HepG2 (cell line): ENCODE measurements around the gene C12orf56. TPM values are rescaled to one million over a fixed set of nuclear protein-coding genes. Genes with fewer than 3 reads are reported as not detected.

Source experiments
- CERS6 ChIP-seq: sonication (generic); formaldehyde crosslinking; IDR thresholded peaks from 2 replicates; pipeline ENCODE4 v1.5.0; 2020; ENCODE audit warnings: missing genetic modification reagents
- GMEB2 ChIP-seq: IDR thresholded peaks from 2 replicates; pipeline ENCODE4 v1.6.1; 2016; ENCODE audit warnings: missing biosample characterization, missing genetic modification reagents, low read depth
- RARG ChIP-seq: sonication (generic); formaldehyde crosslinking; IDR thresholded peaks from 2 replicates; pipeline ENCODE4 v1.4.0; 2020; ENCODE audit warnings: low read depth, mild to moderate bottlenecking, missing genetic modification reagents
- SMARCC2 ChIP-seq: fragments of 450-650 bp; IDR thresholded peaks from 2 replicates; pipeline ENCODE4 v1.6.1; 2017; ENCODE audit warnings: antibody characterized with exemption, mild to moderate bottlenecking
- TFAP4 ChIP-seq: sonication (generic); IDR thresholded peaks from 2 replicates; pipeline ENCODE4 v1.6.1; 2016; ENCODE audit warnings: low read depth, borderline replicate concordance
- TFDP1 ChIP-seq: IDR thresholded peaks from 2 replicates; pipeline ENCODE4 v1.6.1; 2016; ENCODE audit warnings: missing compliant biosample characterization, missing genetic modification reagents, borderline replicate concordance
- ZBTB1 ChIP-seq: sonication (generic); formaldehyde crosslinking; IDR thresholded peaks from 2 replicates; pipeline ENCODE4 v1.4.0; 2020; ENCODE audit warnings: missing genetic modification reagents, borderline replicate concordance
- ZBTB40 ChIP-seq, 2 experiments: fragments of 450-650 bp in 1 of 2; sonication (generic) in 1 of 2; formaldehyde crosslinking in 1 of 2; IDR thresholded peaks; 2 replicates each; pipeline versions ENCODE4 v1.6.1 to v1.8.0; 2016 to 2022; ENCODE audit warnings: antibody characterized with exemption in 1 of 2, mild to moderate bottlenecking in 1 of 2, missing genetic modification reagents in 1 of 2
- ZNF709 ChIP-seq: sonication (generic); formaldehyde crosslinking; IDR thresholded peaks from 2 replicates; pipeline ENCODE4 v1.5.0; 2020; ENCODE audit warnings: mild to moderate bottlenecking, missing genetic modification reagents
- polyA plus RNA-seq, 8 experiments: library from polyadenylated mRNA; depleted of rRNA in 3 of 8; stranded (reverse) in 7 of 8; unstranded in 1 of 8; fragments of >200 nt; fragmentation: Illumina TruSeq in 4 of 8; extraction: Trizol in 4 of 8; gene quantifications; 2 replicates each; pipeline versions ENCODE4 v1.2.1 to v1.2.3, GENCODE V29; 2011 to 2016; ENCODE audit warnings: low read depth in 4 of 8, missing spikeins in 1 of 8, mixed read lengths in 1 of 8; ENCODE audit not compliant: insufficient read depth in 1 of 8
- total RNA-seq, 5 experiments: library from RNA; depleted of rRNA; stranded (reverse); fragments of >200 nt; fragmentation: Illumina TruSeq; extraction: Trizol; gene quantifications; 2 replicates each; pipeline ENCODE4 v1.2.3, GENCODE V29; 2016; ENCODE audit warnings: low read depth in 1 of 5

C12orf56 gene
- total and polyA plus RNA-seq, 2 of the 13 experiments (the other 11 are each of a cell fraction or from before 2014, with no cell fraction given), result 0.07 TPM; not detected in 1

GRCh38 chr12:64352181-64352580 lies 38.4 kb downstream of the C12orf56 start (continued):
- no peak for TF ChIP-seq ZBTB40 (IDR thresholded peaks at IDR 0.05)
- TF ChIP-seq ZBTB40 (CRISPR knock-in tag; IDR thresholded peaks at IDR 0.05), result no peak
- TF ChIP-seq CERS6 (CRISPR knock-in tag), result no peak
- no peak for TF ChIP-seq ZNF709
- no peak for TF ChIP-seq SMARCC2
- TF ChIP-seq GMEB2, result no peak
- no peak for TF ChIP-seq TFDP1 (CRISPR knock-in tag)
- no peak for TF ChIP-seq TFAP4
- no peak for TF ChIP-seq ZBTB1 (CRISPR knock-in tag)
- TF ChIP-seq RARG (CRISPR knock-in tag), result no peak
